Hepatocyte (in vitro differentiated cells): ENCODE measurements around the gene GRXCR2. TPM values are rescaled to one million over a fixed set of nuclear protein-coding genes. Genes with fewer than 3 reads are reported as not detected.

Experiments
- DNase-seq: peaks from one replicate; pipeline ENCODE4 v3.0.0-alpha.2; 2016; ENCODE audit warnings: low spot score
- H2AFZ ChIP-seq: fragments of 200-600 bp; sonication (generic); 2 replicates; pipeline ENCODE4 v1.6.0; 2016; ENCODE audit warnings: antibody characterized with exemption, mild to moderate bottlenecking
- H3K27ac ChIP-seq: fragments of 200-600 bp; sonication (generic); 2 replicates; pipeline ENCODE4 v1.5.1; 2016; ENCODE audit warnings: mild to moderate bottlenecking
- H3K27me3 ChIP-seq: fragments of 200-600 bp; sonication (generic); 2 replicates; pipeline ENCODE4 v1.6.1; 2016
- H3K36me3 ChIP-seq: fragments of 200-600 bp; sonication (generic); replicated peaks from 2 replicates; pipeline ENCODE4 v1.5.1; 2016; ENCODE audit warnings: low read depth; ENCODE audit not compliant: insufficient read depth
- H3K4me1 ChIP-seq: fragments of 200-600 bp; sonication (generic); 2 replicates; pipeline ENCODE4 v1.5.1; 2016; ENCODE audit warnings: mild to moderate bottlenecking, moderate library complexity; ENCODE audit not compliant: insufficient read depth
- H3K4me2 ChIP-seq: fragments of 200-600 bp; sonication (generic); 2 replicates; pipeline ENCODE4 v1.6.0; 2016
- H3K4me3 ChIP-seq: fragments of 200-600 bp; sonication (generic); 2 replicates; pipeline ENCODE4 v1.5.1; 2016; ENCODE audit warnings: mild to moderate bottlenecking
- H3K79me2 ChIP-seq: fragments of 200-600 bp; sonication (generic); 2 replicates; pipeline ENCODE4 v1.6.0; 2017; ENCODE audit warnings: mild to moderate bottlenecking
- H3K9me2 ChIP-seq: fragments of 200-600 bp; sonication (generic); replicated peaks from 2 replicates; pipeline ENCODE4 v1.6.0; 2017; ENCODE audit warnings: mild to moderate bottlenecking; ENCODE audit not compliant: insufficient read depth
- H3K9me3 ChIP-seq: fragments of 200-600 bp; sonication (generic); 2 replicates; pipeline ENCODE4 v1.5.1; 2016; ENCODE audit warnings: low read depth, mild to moderate bottlenecking
- H4K20me1 ChIP-seq: fragments of 200-600 bp; sonication (generic); 2 replicates; pipeline ENCODE4 v1.6.0; 2016; ENCODE audit warnings: mild to moderate bottlenecking; ENCODE audit not compliant: insufficient read depth, poor library complexity, severe bottlenecking
- EZH2 ChIP-seq: fragments of 200-600 bp; sonication (generic); IDR thresholded peaks from 2 replicates; pipeline ENCODE4 v1.6.1; 2016; ENCODE audit warnings: antibody characterized with exemption, mild to moderate bottlenecking, borderline replicate concordance
- EZH2phosphoT487 ChIP-seq: fragments of 200-600 bp; sonication (generic); IDR thresholded peaks from one replicate; pipeline ENCODE4 v1.6.1; 2018; ENCODE audit warnings: antibody characterized with exemption, mild to moderate bottlenecking, low read depth, moderate library complexity; ENCODE audit not compliant: unreplicated experiment, severe bottlenecking
- WGBS: methylation state at CpG from one replicate; pipeline ENCODE4 v1.1.6; 2016; ENCODE audit warnings: low lambda C conversion rate; ENCODE audit errors: missing lambda C conversion rate; 5-methylcytosine and 5-hydroxymethylcytosine counted together
- polyA plus RNA-seq: library from polyadenylated mRNA; unstranded; fragments of >200 nt; fragmentation: Nextera tagmentation; extraction: Ambion mirVana; gene quantifications from 2 replicates; pipeline ENCODE4 v1.2.1, GENCODE V29; 2016
- total RNA-seq: library from RNA; depleted of rRNA; stranded (reverse); fragments of >200 nt; gene quantifications from 2 replicates; pipeline ENCODE4 v1.2.3, GENCODE V29; 2014
- TF ChIP-seq, protein P1 (sequence below): fragments of 200-600 bp; sonication (generic); IDR thresholded peaks from 2 replicates; pipeline ENCODE4 v1.5.1; 2016; ENCODE audit warnings: antibody characterized with exemption, mild to moderate bottlenecking; ENCODE audit not compliant: poor library complexity

GRXCR2 gene
- total and polyA plus RNA-seq, 2 experiments from 2014 or later = not detected

DNA sequence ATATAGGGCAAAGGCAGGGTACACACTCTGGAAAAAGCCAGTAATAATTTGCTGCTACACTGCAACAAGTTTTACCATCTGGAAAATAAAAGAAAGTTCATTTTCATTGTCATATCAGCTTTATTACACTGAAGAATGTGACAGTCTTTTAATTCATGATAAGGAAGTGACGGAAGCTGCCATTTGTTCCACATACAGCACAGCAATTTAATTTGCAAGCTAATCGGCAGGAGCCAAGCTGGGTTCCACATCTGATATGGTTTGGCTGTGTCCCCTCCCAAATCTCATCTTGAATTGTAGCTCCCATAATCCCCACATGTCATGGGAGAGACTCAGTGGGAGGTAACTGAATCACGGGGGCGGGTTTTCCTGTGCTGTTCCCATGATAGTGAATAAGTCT, 54.2 kb downstream of the GRXCR2 start:
- TF ChIP-seq, protein P1, sequence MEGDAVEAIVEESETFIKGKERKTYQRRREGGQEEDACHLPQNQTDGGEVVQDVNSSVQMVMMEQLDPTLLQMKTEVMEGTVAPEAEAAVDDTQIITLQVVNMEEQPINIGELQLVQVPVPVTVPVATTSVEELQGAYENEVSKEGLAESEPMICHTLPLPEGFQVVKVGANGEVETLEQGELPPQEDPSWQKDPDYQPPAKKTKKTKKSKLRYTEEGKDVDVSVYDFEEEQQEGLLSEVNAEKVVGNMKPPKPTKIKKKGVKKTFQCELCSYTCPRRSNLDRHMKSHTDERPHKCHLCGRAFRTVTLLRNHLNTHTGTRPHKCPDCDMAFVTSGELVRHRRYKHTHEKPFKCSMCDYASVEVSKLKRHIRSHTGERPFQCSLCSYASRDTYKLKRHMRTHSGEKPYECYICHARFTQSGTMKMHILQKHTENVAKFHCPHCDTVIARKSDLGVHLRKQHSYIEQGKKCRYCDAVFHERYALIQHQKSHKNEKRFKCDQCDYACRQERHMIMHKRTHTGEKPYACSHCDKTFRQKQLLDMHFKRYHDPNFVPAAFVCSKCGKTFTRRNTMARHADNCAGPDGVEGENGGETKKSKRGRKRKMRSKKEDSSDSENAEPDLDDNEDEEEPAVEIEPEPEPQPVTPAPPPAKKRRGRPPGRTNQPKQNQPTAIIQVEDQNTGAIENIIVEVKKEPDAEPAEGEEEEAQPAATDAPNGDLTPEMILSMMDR = no peak
- TF ChIP-seq EZH2 = no peak
- TF ChIP-seq EZH2phosphoT487 = no peak
- Histone ChIP-seq H3K4me2 (no peak overlapping the region), H3K27me3 (no peaks in the 10 kb centered on the region), H3K9me3 (no peaks in the 10 kb centered on the region), H2AFZ (no peak overlapping the region), H3K27ac (no peak overlapping the region), H3K4me3 (no peak overlapping the region), H3K79me2 (no peaks in the 10 kb centered on the region), H3K9me2 (no peaks in the 10 kb centered on the region), H4K20me1 (no peaks in the 10 kb centered on the region), H3K36me3 (no peaks in the 10 kb centered on the region), H3K4me1 (no peaks in the 10 kb centered on the region)
- no peak for DNase-seq
- 91% methylated on average over 4 of the region's 4 CpGs for WGBS

DNA sequence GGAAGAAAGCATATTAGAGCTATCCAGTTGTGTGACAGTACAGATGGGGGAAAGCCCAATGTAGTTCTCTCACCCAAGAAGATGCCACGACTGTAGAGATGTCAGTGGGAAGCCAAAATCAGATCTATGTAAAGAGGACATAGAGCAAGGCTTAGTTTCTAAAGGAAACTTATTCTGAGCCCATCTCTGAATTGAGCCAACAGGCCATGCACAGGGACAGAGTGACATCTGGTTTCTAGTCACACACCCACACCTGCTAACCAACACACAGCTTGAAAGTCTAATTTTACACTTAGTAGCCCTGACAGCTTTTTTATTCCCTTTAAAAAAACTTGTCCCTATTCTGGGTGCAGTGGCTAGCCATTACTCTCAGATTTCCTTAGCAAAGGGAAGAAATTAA, 59.9 kb downstream of the GRXCR2 start:
- Histone ChIP-seq H3K9me2 (no peaks in the 10 kb centered on the region), H2AFZ (no peak overlapping the region), H3K9me3 (no peaks in the 10 kb centered on the region), H3K4me3 (no peak overlapping the region), H3K4me1 (no peaks in the 10 kb centered on the region), H4K20me1 (no peaks in the 10 kb centered on the region), H3K27me3 (no peaks in the 10 kb centered on the region), H3K4me2 (no peak overlapping the region), H3K79me2 (no peaks in the 10 kb centered on the region), H3K27ac (no peak overlapping the region), H3K36me3 (no peaks in the 10 kb centered on the region)
- 86% methylated on average over 1 of the region's 1 CpG for WGBS
- DNase-seq = no peak
- TF ChIP-seq EZH2phosphoT487 (no peak), EZH2 (no peak)
- TF ChIP-seq, protein P1 = no peak

DNA sequence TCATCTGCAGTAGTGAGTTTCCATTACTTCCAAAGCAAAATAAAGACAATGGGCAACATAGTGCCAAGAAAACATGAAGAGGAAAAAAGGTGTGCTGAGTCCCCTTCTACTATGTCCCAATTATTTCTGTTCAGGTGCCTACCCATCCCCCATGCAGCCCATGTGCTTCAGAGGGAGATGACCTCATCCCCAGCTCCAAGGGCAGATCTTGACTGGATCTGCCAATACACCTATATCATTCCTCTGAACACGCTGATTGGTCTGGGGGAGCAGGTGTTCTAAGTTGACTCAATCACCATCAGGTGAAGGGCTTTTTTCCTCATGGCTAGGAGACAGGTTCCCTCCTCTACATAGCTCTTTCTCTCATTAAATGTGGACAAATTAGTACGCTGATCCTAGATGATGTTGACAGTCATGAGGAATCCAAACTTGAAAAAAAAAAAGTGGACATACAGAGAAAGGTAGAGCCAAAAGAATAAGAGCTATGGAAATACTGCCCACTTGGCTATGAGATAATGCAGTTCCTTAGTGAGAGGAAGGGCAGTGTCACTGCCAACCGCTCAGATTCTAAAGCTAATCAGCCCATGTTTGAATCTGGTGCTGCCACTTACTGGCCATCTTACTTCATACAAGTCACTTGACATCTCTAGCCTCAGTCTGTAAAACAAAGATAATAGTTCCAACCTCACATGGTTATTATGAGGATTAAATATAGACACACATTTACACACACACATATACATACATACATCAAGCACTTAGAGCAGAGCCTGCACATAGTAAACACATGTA, 60.8 kb downstream of the GRXCR2 start:
- Histone ChIP-seq H2AFZ (no peak overlapping the region), H3K36me3 (no peaks in the 10 kb centered on the region), H3K4me2 (no peak overlapping the region), H3K9me3 (no peaks in the 10 kb centered on the region), H3K4me1 (no peaks in the 10 kb centered on the region), H3K27me3 (no peaks in the 10 kb centered on the region), H3K79me2 (no peaks in the 10 kb centered on the region), H3K9me2 (no peaks in the 10 kb centered on the region), H3K27ac (no peak overlapping the region), H4K20me1 (no peaks in the 10 kb centered on the region), H3K4me3 (no peak overlapping the region)
- DNase-seq = peak; percentile 41
- WGBS = 81% methylated on average over 3 of the region's 3 CpGs
- TF ChIP-seq, protein P1 = peak; percentile 40
- TF ChIP-seq EZH2phosphoT487 = no peak
- TF ChIP-seq EZH2 = no peak

Other genes starting within 250 kb of the GRXCR2 start
- gene PRELID2, start 37.7 kb downstream of the GRXCR2 start, total RNA-seq = 24.7 and 34.4 TPM in 2 replicates
- gene PRELID2, start 37.7 kb downstream of the GRXCR2 start, polyA plus RNA-seq = 14.0 and 15.6 TPM in 2 replicates
- gene SH3RF2, start 63.6 kb upstream of the GRXCR2 start, total RNA-seq = 32.0 and 35.1 TPM in 2 replicates
- gene SH3RF2, start 63.6 kb upstream of the GRXCR2 start, polyA plus RNA-seq = 34.1 and 35.4 TPM in 2 replicates
- 1.5 TPM in 1 of 2 replicates, not detected in the other for gene PLAC8L1, start 232.6 kb upstream of the GRXCR2 start, total RNA-seq
- gene PLAC8L1, start 232.6 kb upstream of the GRXCR2 start, polyA plus RNA-seq = 0.52 and 1.1 TPM in 2 replicates